GM21529 (cell line): ENCODE data around the gene SEMA5B.

Source experiments
- ATAC-seq: cut with Tn5 transposase; IDR thresholded peaks from one replicate; pipeline ENCODE4 v1.9.1; 2021; ENCODE audit not compliant: unreplicated experiment

The SEMA5B gene

GRCh38 chr3:123028233-123028828, 768 bp upstream of the SEMA5B start:
- ATAC-seq = no peak

- ATAC-seq = no peak
Measured at GRCh38 chr3:123026565-123027291, 835 bp downstream of the SEMA5B start.

GRCh38 chr3:123025642-123026521, 1.7 kb downstream of the SEMA5B start:
- ATAC-seq = no peak

- no peak for ATAC-seq
Measured at GRCh38 chr3:123024056-123024455, 3.5 kb downstream of the SEMA5B start.

- no peak for ATAC-seq
Measured at GRCh38 chr3:123021996-123022510, 5.5 kb downstream of the SEMA5B start.

GRCh38 chr3:123021388-123021787, 6.2 kb downstream of the SEMA5B start:
- no peak for ATAC-seq

GRCh38 chr3:123020709-123021108, 6.9 kb downstream of the SEMA5B start:
- ATAC-seq = no peak

- no peak for ATAC-seq
Measured at GRCh38 chr3:123019591-123019990, 8.0 kb downstream of the SEMA5B start.

- ATAC-seq = no peak
Measured at GRCh38 chr3:123019161-123019560, 8.4 kb downstream of the SEMA5B start.

- ATAC-seq = no peak
Measured at GRCh38 chr3:123018683-123019082, 8.9 kb downstream of the SEMA5B start.

GRCh38 chr3:123015596-123015995, 12.0 kb downstream of the SEMA5B start:
- ATAC-seq = no peak

GRCh38 chr3:123013876-123014275, 13.7 kb downstream of the SEMA5B start:
- ATAC-seq = no peak

GRCh38 chr3:123012652-123013051, 14.9 kb downstream of the SEMA5B start:
- no peak for ATAC-seq

GRCh38 chr3:123011447-123011846, 16.1 kb downstream of the SEMA5B start:
- ATAC-seq = no peak

- no peak for ATAC-seq
Measured at GRCh38 chr3:123008840-123009239, 18.7 kb downstream of the SEMA5B start.

GRCh38 chr3:123006609-123007008, 21.0 kb downstream of the SEMA5B start:
- no peak for ATAC-seq

GRCh38 chr3:123005291-123005690, 22.3 kb downstream of the SEMA5B start:
- no peak for ATAC-seq

- no peak for ATAC-seq
Measured at GRCh38 chr3:123004201-123004918, 23.2 kb downstream of the SEMA5B start.

- no peak for ATAC-seq
Measured at GRCh38 chr3:123002749-123003497, 24.6 kb downstream of the SEMA5B start.

GRCh38 chr3:123002100-123002748, 25.3 kb downstream of the SEMA5B start:
- ATAC-seq = no peak
